DOHH2 (cell line): ENCODE measurements around the gene NCAPG2.

Experiments
- CTCF ChIP-seq: fragments of 200-600 bp; sonication (generic); IDR thresholded peaks from one replicate; pipeline ENCODE4 v1.5.1; 2014; ENCODE audit warnings: antibody characterized with exemption, mild to moderate bottlenecking, low read depth, low read length; ENCODE audit not compliant: poor library complexity, severe bottlenecking
- EZH2phosphoT487 ChIP-seq: fragments of 200-600 bp; sonication (generic); IDR thresholded peaks from 2 replicates; pipeline ENCODE4 v1.6.1; 2017; ENCODE audit warnings: borderline replicate concordance, mild to moderate bottlenecking, antibody characterized with exemption, low read length, moderate library complexity, mixed read lengths

GRCh38 chr7:158738841-158739240 is 34.2 kb upstream of the NCAPG2 start:
- TF ChIP-seq CTCF (no peak), EZH2phosphoT487 (no peak)
